H1 (cell line): ENCODE results near the gene MAOB. TPM values are rescaled to one million over a fixed set of nuclear protein-coding genes. Genes with fewer than 3 reads are reported as not detected.

Experiments
- CTCF ChIA-PET: fragments of 300-600 bp; sonication (Branson Sonifier 250); formaldehyde crosslinking; loops from one replicate; lab custom pipeline; 2021; ENCODE audit not compliant: partially characterized antibody; lab: Charles Lee
- POLR2A ChIA-PET: fragments of 300-600 bp; sonication (Branson Sonifier 250); formaldehyde crosslinking; loops from one replicate; lab custom pipeline; 2021; ENCODE audit warnings: inconsistent platforms; ENCODE audit not compliant: partially characterized antibody; lab: Charles Lee
- DNase-seq, 2 experiments: peaks; one replicate each; pipeline versions ENCODE4 v3.0.0 to v3.0.0-alpha.2; 2010 to 2022; ENCODE audit warnings: low spot score in 2 of 2, low read depth in 1 of 2, mixed read lengths in 1 of 2
- FAIRE-seq: peaks from 2 replicates; lab custom pipeline; 2011; peaks lifted over from hg19 to GRCh38; lab: Jason Lieb, UNC
- H2AFZ ChIP-seq: 2 replicates; pipeline ENCODE4 v1.8.1; 2012; ENCODE audit warnings: low read length, inconsistent platforms
- H2AK5ac ChIP-seq: 2 replicates; pipeline ENCODE4 v1.6.1; 2013; ENCODE audit warnings: low read depth, low read length
- H2BK120ac ChIP-seq: replicated peaks from 2 replicates; pipeline ENCODE3; 2013; ENCODE audit warnings: low read depth, low read length, inconsistent platforms
- H2BK12ac ChIP-seq: 2 replicates; pipeline ENCODE4 v1.6.1; 2013; ENCODE audit warnings: low read depth, low read length
- H2BK15ac ChIP-seq: 2 replicates; pipeline ENCODE4 v1.6.1; 2013; ENCODE audit warnings: low read length
- H2BK20ac ChIP-seq: 2 replicates; pipeline ENCODE4 v1.6.1; 2013; ENCODE audit warnings: low read length
- H2BK5ac ChIP-seq: 2 replicates; pipeline ENCODE4 v1.6.1; 2013; ENCODE audit warnings: low read depth, low read length
- H3K14ac ChIP-seq: 2 replicates; pipeline ENCODE4 v1.6.1; 2013; ENCODE audit warnings: inconsistent platforms; ENCODE audit not compliant: insufficient read length
- H3K18ac ChIP-seq: 2 replicates; pipeline ENCODE4 v1.6.1; 2013; ENCODE audit warnings: low read length; ENCODE audit errors: extremely low read depth
- H3K23ac ChIP-seq: 2 replicates; pipeline ENCODE4 v1.6.1; 2013; ENCODE audit warnings: inconsistent platforms; ENCODE audit not compliant: insufficient read length
- H3K23me2 ChIP-seq: 2 replicates; pipeline ENCODE4 v1.6.1; 2013; ENCODE audit warnings: low read depth, low read length
- H3K27ac ChIP-seq: 2 replicates; pipeline ENCODE4 v1.6.1; 2011; ENCODE audit warnings: low read depth, low read length, inconsistent platforms
- H3K27me3 ChIP-seq, 4 experiments: replicated peaks in 1 of 4; 1 replicate in 1 of 4; 2 replicates in 3 of 4; pipeline versions ENCODE4 v1.6.1 to v1.8.1; 2011 to 2013; ENCODE audit warnings: low read length in 3 of 4, mild to moderate bottlenecking in 3 of 4, inconsistent platforms in 2 of 4, mixed read lengths in 2 of 4, moderate library complexity in 1 of 4; ENCODE audit not compliant: control insufficient read depth in 3 of 4, insufficient read depth in 3 of 4; ENCODE audit errors: extremely low read depth in 1 of 4
- H3K36me3 ChIP-seq, 4 experiments: 2 replicates each; pipeline versions ENCODE4 v1.6.1 to v1.8.1; 2011 to 2013; ENCODE audit warnings: mild to moderate bottlenecking in 4 of 4, low read length in 3 of 4, moderate library complexity in 2 of 4, control low read depth in 1 of 4, inconsistent platforms in 1 of 4; ENCODE audit not compliant: insufficient read depth in 4 of 4, control insufficient read depth in 2 of 4
- H3K4ac ChIP-seq: replicated peaks from 2 replicates; pipeline ENCODE3; 2013; ENCODE audit warnings: low read length, low read depth, mixed read lengths, inconsistent platforms; ENCODE audit not compliant: insufficient read length
- H3K4me1 ChIP-seq, 4 experiments: replicated peaks in 1 of 4; 1 replicate in 1 of 4; 2 replicates in 3 of 4; pipeline versions ENCODE4 v1.6.1 to v1.8.1; 2011 to 2013; ENCODE audit warnings: low read length in 3 of 4, inconsistent platforms in 2 of 4, mixed read lengths in 1 of 4; ENCODE audit not compliant: insufficient read depth in 4 of 4, control insufficient read depth in 3 of 4
- H3K4me2 ChIP-seq, 2 experiments: 2 replicates each; pipeline versions ENCODE4 v1.6.1 to v1.8.1; 2011 to 2013; ENCODE audit warnings: low read depth in 2 of 2, low read length in 2 of 2, control low read depth in 1 of 2, inconsistent platforms in 1 of 2, mild to moderate bottlenecking in 1 of 2; ENCODE audit not compliant: insufficient read depth in 1 of 2
- H3K4me3 ChIP-seq, 4 experiments: fragments of 200-600, 300-600 bp in 1 of 4; sonication (generic), shearing (Covaris generic), sonication (Bioruptor Twin) in 1 of 4; 2 replicates each; pipeline versions ENCODE4 v1.5.1 to v1.8.1; 2011 to 2016; ENCODE audit warnings: low read length in 4 of 4, low read depth in 3 of 4, control low read depth in 2 of 4, inconsistent platforms in 2 of 4, mild to moderate bottlenecking in 2 of 4, mixed read lengths in 1 of 4, moderate library complexity in 1 of 4; ENCODE audit not compliant: insufficient read depth in 2 of 4; ENCODE audit errors: extremely low read depth in 1 of 4
- H3K56ac ChIP-seq: replicated peaks from 2 replicates; pipeline ENCODE3; 2013; ENCODE audit warnings: low read depth, mild to moderate bottlenecking, mixed read lengths, low read length, inconsistent platforms; ENCODE audit not compliant: insufficient read length
- H3K79me1 ChIP-seq: 2 replicates; pipeline ENCODE4 v1.6.1; 2013; ENCODE audit warnings: low read depth, low read length, control low read depth
- H3K79me2 ChIP-seq, 2 experiments: 2 replicates each; pipeline versions ENCODE4 v1.6.1 to v1.8.1; 2012 to 2013; ENCODE audit warnings: low read length in 2 of 2, mild to moderate bottlenecking in 2 of 2, inconsistent platforms in 1 of 2; ENCODE audit not compliant: insufficient read depth in 2 of 2, control insufficient read depth in 1 of 2
- H3K9ac ChIP-seq, 4 experiments: replicated peaks in 1 of 4; 1 replicate in 1 of 4; 2 replicates in 3 of 4; pipeline versions ENCODE4 v1.6.1 to v1.8.1; 2011 to 2013; ENCODE audit warnings: low read depth in 3 of 4, low read length in 3 of 4, control low read depth in 2 of 4, mild to moderate bottlenecking in 2 of 4, moderate library complexity in 2 of 4, inconsistent platforms in 1 of 4; ENCODE audit errors: extremely low read depth in 1 of 4
- H3K9me3 ChIP-seq, 2 experiments: 2 replicates each; pipeline versions ENCODE4 v1.6.1 to v1.8.1; 2012 to 2013; ENCODE audit warnings: mild to moderate bottlenecking in 2 of 2, moderate library complexity in 2 of 2, control low read depth in 1 of 2, inconsistent platforms in 1 of 2, low read depth in 1 of 2, low read length in 1 of 2, mixed read lengths in 1 of 2; ENCODE audit not compliant: insufficient read depth in 2 of 2
- H4K20me1 ChIP-seq, 2 experiments: replicated peaks in 1 of 2; 2 replicates each; pipeline versions ENCODE3 to v1.8.1; 2011 to 2013; ENCODE audit warnings: inconsistent platforms in 2 of 2, low read length in 2 of 2, mild to moderate bottlenecking in 1 of 2; ENCODE audit not compliant: insufficient read depth in 2 of 2, control insufficient read depth in 1 of 2
- H4K5ac ChIP-seq: 2 replicates; pipeline ENCODE4 v1.6.1; 2013; ENCODE audit warnings: low read length, low read depth, mixed read lengths, inconsistent platforms; ENCODE audit not compliant: insufficient read length
- H4K8ac ChIP-seq: 2 replicates; pipeline ENCODE4 v1.8.0; 2013; ENCODE audit warnings: mild to moderate bottlenecking, moderate library complexity, low read length, inconsistent platforms; ENCODE audit not compliant: insufficient read depth; ENCODE audit errors: extremely low read depth
- H4K91ac ChIP-seq: replicated peaks from 2 replicates; pipeline ENCODE3; 2013; ENCODE audit warnings: low read length, mixed read lengths, inconsistent platforms; ENCODE audit not compliant: insufficient read length
- ATF2 ChIP-seq: IDR thresholded peaks from 2 replicates; pipeline ENCODE4 v1.6.1; 2012; ENCODE audit warnings: low read length, inconsistent platforms
- BACH1 ChIP-seq: IDR thresholded peaks from 2 replicates; pipeline ENCODE4 v1.6.1; 2012; ENCODE audit warnings: low read length, improper control_type of control experiment
- BRCA1 ChIP-seq: IDR thresholded peaks from 2 replicates; pipeline ENCODE4 v1.6.1; 2012; ENCODE audit warnings: low read depth, low read length, improper control_type of control experiment
- CEBPB ChIP-seq: IDR thresholded peaks from 2 replicates; pipeline ENCODE4 v1.6.1; 2012; ENCODE audit warnings: low read depth, low read length
- CHD2 ChIP-seq: IDR thresholded peaks from 2 replicates; pipeline ENCODE4 v1.6.1; 2012; ENCODE audit warnings: low read length, improper control_type of control experiment
- CTBP2 ChIP-seq: IDR thresholded peaks from 2 replicates; pipeline ENCODE4 v1.7.0; 2011; ENCODE audit warnings: borderline replicate concordance, mild to moderate bottlenecking, moderate library complexity, mixed read lengths, low read length; ENCODE audit not compliant: insufficient read depth, insufficient read length
- EGR1 ChIP-seq: IDR thresholded peaks from 2 replicates; pipeline ENCODE4 v1.6.1; 2011; ENCODE audit warnings: low read depth, low read length, borderline replicate concordance
- KDM1A ChIP-seq: fragments of 200-600, 300-600 bp; sonication (generic); IDR thresholded peaks from 2 replicates; pipeline ENCODE4 v1.7.1; 2016; ENCODE audit warnings: mild to moderate bottlenecking, low read length, borderline replicate concordance
- KDM5A ChIP-seq: fragments of 200-600 bp; IDR thresholded peaks from 2 replicates; pipeline ENCODE4 v1.7.1; 2012; ENCODE audit warnings: mild to moderate bottlenecking, low read length, inconsistent platforms, mixed read lengths
- NRF1 ChIP-seq: IDR thresholded peaks from 2 replicates; pipeline ENCODE4 v1.6.1; 2011; ENCODE audit warnings: mild to moderate bottlenecking, low read depth, low read length, improper control_type of control experiment
- POLR2AphosphoS5 ChIP-seq: IDR thresholded peaks from 2 replicates; pipeline ENCODE4 v1.6.1; 2011; ENCODE audit warnings: low read depth, low read length
- POU5F1 ChIP-seq: IDR thresholded peaks from 2 replicates; pipeline ENCODE4 v1.6.1; 2011; ENCODE audit warnings: low read depth, mild to moderate bottlenecking, low read length, moderate library complexity
- RBBP5 ChIP-seq: IDR thresholded peaks from 2 replicates; pipeline ENCODE4 v1.7.1; 2012; ENCODE audit warnings: low read depth, mild to moderate bottlenecking, inconsistent platforms, low read length, moderate library complexity, borderline replicate concordance
- TAF1 ChIP-seq: IDR thresholded peaks from 2 replicates; pipeline ENCODE4 v1.6.1; 2011; ENCODE audit warnings: mild to moderate bottlenecking, low read depth, low read length
- TCF12 ChIP-seq: IDR thresholded peaks from 2 replicates; pipeline ENCODE4 v1.6.1; 2011; ENCODE audit warnings: low read depth, mild to moderate bottlenecking, low read length
- WGBS, 2 experiments: shearing (Covaris generic) in 1 of 2; methylation state at CpG; one replicate each; pipeline versions ENCODE4 v1.1.6 to v1.1.7; 2013 to 2015; ENCODE audit warnings: low lambda C conversion rate in 2 of 2, mixed read lengths in 2 of 2, inconsistent platforms in 1 of 2, low coverage in 1 of 2, missing lambda C conversion rate in 1 of 2; ENCODE audit not compliant: insufficient replicate concordance in 2 of 2, insufficient coverage in 1 of 2, insufficient read length in 1 of 2; ENCODE audit errors: extremely low coverage in 1 of 2, missing lambda C conversion rate in 1 of 2; 5-methylcytosine and 5-hydroxymethylcytosine counted together
- polyA plus RNA-seq, 7 experiments: library from polyadenylated mRNA; depleted of rRNA in 3 of 7; stranded (reverse) in 5 of 7; unstranded in 2 of 7; fragments of >200 nt in 5 of 7; fragments of 200-250 nt in 2 of 7; gene quantifications; 1 replicate in 5 of 7; 2 replicates in 1 of 7; 4 replicates in 1 of 7; pipeline versions ENCODE4 v1.2.1 to v1.2.3, GENCODE V29; 2011 to 2013; ENCODE audit warnings: missing spikeins in 2 of 7, mixed read lengths in 2 of 7
- total RNA-seq: library from RNA; stranded (reverse); fragmentation: NEBNext Ultra II Directional; extraction: Animal tissue kit (Norgen Biotek cat#: 25700); gene quantifications from 2 replicates; pipeline ENCODE4 v1.2.1, GENCODE V29; 2021

Gene MAOB
- total and polyA plus RNA-seq, 2 of the 8 experiments (the other 6 are each of a cell fraction or from before 2014, with no cell fraction given), result 0.73 to 1.1 TPM

- no peak overlapping the region for H2AK5ac ChIP-seq
- no peak overlapping the region for H3K23ac ChIP-seq
- H2BK12ac ChIP-seq, result no peak overlapping the region
- H3K4me3 ChIP-seq, result no peak overlapping the region
- WGBS, 2 experiments, result 100% methylated on average over 1 of the region's 1 CpG; no CpG with 5 or more reads in 1 of the 2 experiments
- no peak overlapping the region for H3K4me2 ChIP-seq
- H3K4ac ChIP-seq, result no peak overlapping the region
- no peaks in the 10 kb centered on the region for H3K23me2 ChIP-seq
- no peak overlapping the region for H2BK15ac ChIP-seq
- no peak overlapping the region for H2BK20ac ChIP-seq
- H2AFZ ChIP-seq, result no peak overlapping the region
- H3K9me3 ChIP-seq, result no peaks in the 10 kb centered on the region
- FAIRE-seq, result no peak
- no peak overlapping the region for H4K91ac ChIP-seq
- no peak overlapping the region for H2BK5ac ChIP-seq
- no peaks in the 10 kb centered on the region for H4K20me1 ChIP-seq
- no peaks in the 10 kb centered on the region for H3K79me2 ChIP-seq
- H3K36me3 ChIP-seq, result no peaks in the 10 kb centered on the region
- no peaks in the 10 kb centered on the region for H3K79me1 ChIP-seq
- H3K56ac ChIP-seq, result no peak overlapping the region
- DNase-seq, result no peak
- H3K14ac ChIP-seq, result no peak overlapping the region
- H3K27ac ChIP-seq, result no peak overlapping the region
- no peak overlapping the region for H4K8ac ChIP-seq
- no peak overlapping the region for H3K9ac ChIP-seq
- H2BK120ac ChIP-seq, result no peak overlapping the region
- POLR2A ChIA-PET, result no interaction called here
- H4K5ac ChIP-seq, result no peak overlapping the region
- CTCF ChIA-PET, result no interaction called here
- H3K18ac ChIP-seq, result no peak overlapping the region
- H3K27me3 ChIP-seq, result no peaks in the 10 kb centered on the region
- no peaks in the 10 kb centered on the region for H3K4me1 ChIP-seq
- TF ChIP-seq TAF1, result no peak
- no peak for TF ChIP-seq KDM5A
- no peak for TF ChIP-seq EGR1
- no peak for TF ChIP-seq KDM1A
- no peak for TF ChIP-seq BRCA1
- no peak for TF ChIP-seq POLR2AphosphoS5
- no peak for TF ChIP-seq BACH1
- no peak for TF ChIP-seq CEBPB
- no peak for TF ChIP-seq RBBP5
- TF ChIP-seq POU5F1, result no peak
- TF ChIP-seq TCF12, result no peak
- TF ChIP-seq ATF2, result no peak
- no peak for TF ChIP-seq CTBP2
- TF ChIP-seq CHD2, result no peak
- TF ChIP-seq NRF1, result no peak
These were observed 165.6 kb downstream of the MAOB start for GRCh38 chrX:43716696-43717095.
